H7 (cell line): ENCODE measurements around the gene LPP. TPM values are rescaled to one million over a fixed set of nuclear protein-coding genes. Genes with fewer than 3 reads are reported as not detected.

Source experiments
- DNase-seq: peaks from one replicate; pipeline ENCODE4 v3.0.0; 2012
- H3K27me3 ChIP-seq: 2 replicates; pipeline ENCODE4 v1.6.0; 2011; ENCODE audit warnings: mild to moderate bottlenecking, low read length; ENCODE audit not compliant: control insufficient read depth, insufficient read depth
- H3K36me3 ChIP-seq: replicated peaks from 2 replicates; pipeline ENCODE4 v1.5.1; 2011; ENCODE audit warnings: low read length; ENCODE audit not compliant: control insufficient read depth, insufficient read depth
- H3K4me3 ChIP-seq: 2 replicates; pipeline ENCODE4 v1.5.1; 2011; ENCODE audit warnings: low read depth, mild to moderate bottlenecking, control low read depth, low read length, moderate library complexity; ENCODE audit not compliant: insufficient read depth
- total RNA-seq: library from RNA; depleted of rRNA; stranded (reverse); fragments of >200 nt; shearing (Covaris generic); gene quantifications from 2 replicates; pipeline ENCODE4 v1.2.3, GENCODE V29; 2014

Gene LPP
- total RNA-seq, 1 experiment from 2014 or later, result 14.5 TPM

GRCh38 chr3:188296761-188297612 lies 143.0 kb downstream of the LPP start:
- no peaks in the 10 kb centered on the region for H3K27me3 ChIP-seq
- no peak overlapping the region for H3K4me3 ChIP-seq
- no peaks in the 10 kb centered on the region for H3K36me3 ChIP-seq
- no peak for DNase-seq

GRCh38 chr3:188298585-188298984 lies 144.6 kb downstream of the LPP start:
- no peaks in the 10 kb centered on the region for H3K36me3 ChIP-seq
- no peak for DNase-seq

DNA sequence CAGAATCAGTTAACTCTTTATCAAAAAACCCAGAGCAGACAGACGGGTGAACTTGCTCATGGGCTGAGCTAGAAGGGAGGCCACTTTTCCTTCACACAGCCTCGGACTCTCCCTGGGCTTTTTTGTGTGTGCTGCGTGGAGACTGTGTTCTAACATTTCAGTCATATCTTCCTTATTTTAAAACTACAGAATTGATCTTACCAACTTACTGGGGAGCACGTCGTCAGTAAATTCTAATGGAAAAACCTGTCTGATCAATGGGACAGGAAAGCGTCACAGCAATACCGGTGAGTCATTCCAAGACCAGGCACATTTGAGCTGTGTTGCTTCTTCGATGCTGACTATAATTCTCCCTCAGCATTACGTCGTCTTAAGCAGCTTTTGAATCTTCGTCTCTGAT lies 145.1 kb downstream of the LPP start:
- no peaks in the 10 kb centered on the region for H3K36me3 ChIP-seq
- DNase-seq, result no peak
- H3K27me3 ChIP-seq, result no peaks in the 10 kb centered on the region
- H3K4me3 ChIP-seq, result no peak overlapping the region

More at GRCh38 chr3:188298585-188298984, 144.6 kb downstream of the LPP start:
- no peak overlapping the region for H3K4me3 ChIP-seq
- no peaks in the 10 kb centered on the region for H3K27me3 ChIP-seq

- DNase-seq, result no peak
- H3K27me3 ChIP-seq, result no peaks in the 10 kb centered on the region
- no peak overlapping the region for H3K4me3 ChIP-seq
- no peaks in the 10 kb centered on the region for H3K36me3 ChIP-seq
Measured at GRCh38 chr3:188299708-188300107, 145.8 kb downstream of the LPP start.

- no peaks in the 10 kb centered on the region for H3K36me3 ChIP-seq
- H3K4me3 ChIP-seq, result no peak overlapping the region
- no peaks in the 10 kb centered on the region for H3K27me3 ChIP-seq
- DNase-seq, result no peak
Measured at GRCh38 chr3:188301147-188301546, 147.2 kb downstream of the LPP start.

GRCh38 chr3:188303286-188303799 lies 149.4 kb downstream of the LPP start:
- Histone ChIP-seq H3K36me3 (no peaks in the 10 kb centered on the region), H3K27me3 (no peaks in the 10 kb centered on the region), H3K4me3 (no peak overlapping the region)
- no peak for DNase-seq

DNA sequence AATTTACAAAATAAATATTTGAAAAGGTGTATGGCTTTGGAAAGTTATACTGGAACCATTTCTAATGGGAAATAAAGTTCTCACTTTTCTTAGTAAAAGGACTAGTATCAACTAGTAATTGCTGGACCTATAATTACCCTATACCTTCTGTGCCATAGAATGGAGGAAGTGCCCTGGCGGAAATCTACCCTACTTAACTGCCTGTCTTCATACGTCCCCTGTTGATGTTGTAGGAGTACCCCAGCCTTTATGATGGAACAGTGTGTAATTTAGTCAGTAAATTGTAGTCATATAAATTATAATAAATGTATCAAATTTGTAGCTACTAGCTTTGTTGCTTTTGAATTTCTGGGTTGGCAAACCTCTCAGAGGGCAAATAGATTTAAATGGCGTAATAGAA lies 149.9 kb downstream of the LPP start:
- no peak overlapping the region for H3K4me3 ChIP-seq
- no peaks in the 10 kb centered on the region for H3K27me3 ChIP-seq
- H3K36me3 ChIP-seq, result no peaks in the 10 kb centered on the region
- DNase-seq, result no peak

DNA sequence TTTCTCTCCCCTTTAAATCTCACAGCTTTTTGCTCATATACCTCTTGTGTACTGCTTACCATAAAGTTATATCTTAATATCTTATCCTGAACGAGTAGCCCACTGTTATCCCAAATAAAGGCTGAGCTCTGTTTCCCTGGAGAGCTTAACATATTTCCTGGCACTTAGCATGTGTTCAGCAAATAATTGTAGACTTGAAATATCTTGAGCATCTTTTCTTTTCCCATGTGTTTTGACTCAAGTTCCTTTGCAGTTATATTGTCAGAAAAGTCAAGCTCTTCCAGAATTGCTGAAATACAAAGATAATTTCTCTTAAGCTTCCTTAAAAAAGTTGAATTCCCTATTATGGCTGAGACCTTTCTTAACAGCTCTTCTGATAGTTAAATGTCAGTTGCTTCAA lies 150.5 kb downstream of the LPP start:
- Histone ChIP-seq H3K4me3 (no peak overlapping the region), H3K36me3 (no peaks in the 10 kb centered on the region), H3K27me3 (no peaks in the 10 kb centered on the region)
- no peak for DNase-seq

- H3K4me3 ChIP-seq, result no peak overlapping the region
- H3K27me3 ChIP-seq, result no peaks in the 10 kb centered on the region
- no peaks in the 10 kb centered on the region for H3K36me3 ChIP-seq
- no peak for DNase-seq
Measured at GRCh38 chr3:188305220-188305619, 151.3 kb downstream of the LPP start.

GRCh38 chr3:188306435-188307005 lies 152.6 kb downstream of the LPP start:
- Histone ChIP-seq H3K4me3 (no peak overlapping the region), H3K27me3 (no peaks in the 10 kb centered on the region), H3K36me3 (no peaks in the 10 kb centered on the region)
- no peak for DNase-seq

DNA sequence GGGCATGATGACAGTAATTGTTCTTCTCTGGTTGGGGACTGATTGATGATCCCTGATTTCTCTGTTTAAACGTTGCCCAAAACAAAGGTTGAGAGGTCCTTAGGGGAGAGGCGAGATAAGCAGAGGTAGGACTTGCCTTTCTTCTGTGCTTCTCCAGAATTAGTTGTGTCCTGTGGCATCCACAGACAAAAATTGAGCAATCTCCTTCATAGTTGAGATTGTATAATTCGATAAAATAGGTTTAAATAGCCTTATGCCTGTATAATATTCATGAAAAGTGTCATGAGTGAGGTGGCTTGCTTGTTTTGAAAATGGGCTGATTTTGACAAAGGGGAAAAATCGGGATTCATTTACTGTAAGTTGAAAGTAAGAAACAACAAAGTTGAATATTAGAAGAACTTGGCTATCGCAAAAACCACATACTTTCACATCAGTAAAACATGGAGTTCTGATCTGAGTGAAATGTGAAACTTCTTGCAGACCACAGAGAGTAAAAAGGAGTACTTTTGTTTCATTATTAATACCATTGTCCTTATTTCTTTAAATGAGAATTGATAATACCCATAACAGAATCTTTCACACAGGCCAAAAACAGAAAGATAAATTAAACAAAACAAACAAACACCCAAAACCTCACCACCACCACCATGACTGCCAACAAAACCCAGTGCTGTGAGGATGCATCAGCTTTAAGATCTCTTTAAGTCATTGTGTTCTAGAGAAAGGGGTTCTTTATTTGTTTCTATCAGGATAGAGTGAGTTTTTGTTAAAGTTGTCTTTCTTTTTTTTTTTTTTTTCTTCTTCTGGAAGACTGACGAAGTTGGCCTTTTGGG lies 155.7 kb downstream of the LPP start:
- Histone ChIP-seq H3K36me3 (no peaks in the 10 kb centered on the region), H3K27me3 (no peaks in the 10 kb centered on the region), H3K4me3 (no peak overlapping the region)
- no peak for DNase-seq

DNA sequence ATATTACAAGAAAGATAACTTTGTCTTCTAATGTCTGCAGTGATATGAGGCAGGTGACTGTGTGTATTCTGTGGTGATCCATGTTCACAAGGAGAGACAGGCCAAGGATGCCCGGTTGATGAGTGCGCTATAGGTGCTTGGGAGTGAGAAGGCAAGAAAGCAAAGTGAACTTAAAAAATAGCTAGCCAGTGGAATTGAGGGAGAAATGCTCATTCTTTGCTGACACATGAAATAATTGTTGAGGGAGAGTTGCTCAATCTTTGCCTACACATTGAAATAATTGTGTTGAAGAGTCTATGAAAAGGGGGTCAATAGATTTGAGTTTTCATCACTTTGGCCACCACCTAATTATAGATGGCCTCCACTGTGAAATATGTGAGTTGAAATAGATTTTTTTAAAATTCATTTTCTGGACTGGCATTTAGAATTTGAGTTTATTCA lies 156.3 kb downstream of the LPP start:
- Histone ChIP-seq H3K27me3 (no peaks in the 10 kb centered on the region), H3K4me3 (no peak overlapping the region), H3K36me3 (no peaks in the 10 kb centered on the region)
- DNase-seq, result no peak

- H3K27me3 ChIP-seq, result no peaks in the 10 kb centered on the region
- H3K4me3 ChIP-seq, result no peak overlapping the region
- DNase-seq, result no peak
- no peaks in the 10 kb centered on the region for H3K36me3 ChIP-seq
Measured at GRCh38 chr3:188315553-188315952, 161.6 kb downstream of the LPP start.

GRCh38 chr3:188316021-188316722 lies 162.2 kb downstream of the LPP start:
- H3K4me3 ChIP-seq, result no peak overlapping the region
- no peak for DNase-seq
- no peaks in the 10 kb centered on the region for H3K36me3 ChIP-seq
- no peaks in the 10 kb centered on the region for H3K27me3 ChIP-seq
